Osteoblast (primary cell): Measurements from ENCODE around the gene AKR7A3. TPM values are rescaled to one million over a fixed set of nuclear protein-coding genes. Genes with fewer than 3 reads are reported as not detected.
"Not testable (repeated sequence)": the region's sequence is repeated elsewhere in the genome, so short reads cannot be mapped to it uniquely, and the experiment has no call there.

Experiments
- DNase-seq: peaks from one replicate; pipeline ENCODE4 v3.0.0; 2011; ENCODE audit warnings: low spot score, mixed read lengths; ENCODE audit not compliant: insufficient read length; ENCODE audit errors: missing footprints
- H2AFZ ChIP-seq: 2 replicates; pipeline ENCODE4 v1.6.0; 2011; ENCODE audit warnings: mild to moderate bottlenecking, low read length
- H3K27ac ChIP-seq: 2 replicates; pipeline ENCODE4 v1.5.1; 2011; ENCODE audit warnings: mild to moderate bottlenecking, low read depth, low read length, moderate library complexity
- H3K27me3 ChIP-seq: 2 replicates; pipeline ENCODE4 v1.6.0; 2012; ENCODE audit warnings: mild to moderate bottlenecking, control low read depth, inconsistent platforms, low read length, moderate library complexity; ENCODE audit not compliant: insufficient read depth
- H3K36me3 ChIP-seq: 2 replicates; pipeline ENCODE4 v1.5.1; 2011; ENCODE audit warnings: mild to moderate bottlenecking, low read length, control low read depth, moderate library complexity; ENCODE audit not compliant: insufficient read depth
- H3K4me1 ChIP-seq: 2 replicates; pipeline ENCODE4 v1.5.1; 2011; ENCODE audit warnings: mild to moderate bottlenecking, low read length, control low read depth, moderate library complexity; ENCODE audit not compliant: insufficient read depth
- H3K4me2 ChIP-seq: 2 replicates; pipeline ENCODE4 v1.6.0; 2011; ENCODE audit warnings: mild to moderate bottlenecking, low read length; ENCODE audit not compliant: insufficient read depth
- H3K4me3 ChIP-seq: fragments of 200-600 bp; sonication (generic); 3 replicates; pipeline ENCODE4 v1.5.1; 2012; ENCODE audit warnings: mild to moderate bottlenecking, low read length, inconsistent platforms; ENCODE audit not compliant: insufficient read depth
- H3K79me2 ChIP-seq: 2 replicates; pipeline ENCODE4 v1.6.0; 2012; ENCODE audit warnings: mild to moderate bottlenecking, low read length, control low read depth, inconsistent platforms; ENCODE audit not compliant: insufficient read depth
- H3K9me3 ChIP-seq: 2 replicates; pipeline ENCODE4 v1.5.1; 2011; ENCODE audit warnings: low read depth, low read length, control low read depth
- H4K20me1 ChIP-seq: 2 replicates; pipeline ENCODE4 v1.6.0; 2012; ENCODE audit warnings: mild to moderate bottlenecking, low read length, control low read depth; ENCODE audit not compliant: insufficient read depth
- CTCF ChIP-seq: IDR thresholded peaks from 2 replicates; pipeline ENCODE4 v1.5.1; 2011; ENCODE audit warnings: mild to moderate bottlenecking, low read depth, low read length, moderate library complexity; ENCODE audit errors: extremely low read depth
- total RNA-seq: library from RNA; depleted of rRNA; stranded (reverse); fragments of >200 nt; gene quantifications from 2 replicates; pipeline ENCODE4 v1.2.3, GENCODE V29; 2012

Gene AKR7A3
- total RNA-seq: 0.72 and 1.2 TPM in 2 replicates

GRCh38 chr1:19288324-19289241 lies at the start of gene AKR7A3:
AKR7A3 (minus strand) TSS chr1:19288770; CDS start chr1:19288709, 61 bp downstream.
- H3K27ac ChIP-seq, H3K79me2 ChIP-seq, H3K9me3 ChIP-seq, H3K36me3 ChIP-seq, H3K4me1 ChIP-seq, H3K27me3 ChIP-seq, H4K20me1 ChIP-seq: not testable (repeated sequence)
- Histone ChIP-seq H3K4me3 (peak within 1 kb of the TSS; percentile 73), H3K4me2 (peak within 1 kb of the TSS; percentile 92), H2AFZ (peak within 1 kb of the TSS; percentile 86)
- peak; percentile 93 for DNase-seq

DNA sequence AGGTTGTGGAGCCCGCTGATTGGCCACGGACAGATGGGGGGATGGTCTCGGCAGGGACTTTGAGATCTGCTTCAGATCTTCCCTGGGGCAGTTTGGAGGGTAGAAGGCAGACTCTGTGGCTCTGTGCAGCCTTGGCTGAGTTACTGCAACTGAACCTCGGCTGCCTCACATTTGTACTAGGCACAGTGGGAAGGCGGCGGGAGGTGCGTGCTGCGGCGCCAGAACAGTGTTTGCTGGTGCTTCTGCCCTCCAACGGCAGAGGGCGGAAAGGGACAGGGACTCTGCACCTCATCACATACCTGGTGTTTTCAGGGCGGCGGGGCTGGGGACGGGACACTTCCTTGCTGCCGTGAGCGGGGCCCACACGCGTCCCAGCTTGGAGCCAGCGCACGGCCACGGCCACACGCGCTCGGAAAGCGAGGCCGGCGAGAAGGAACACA lies 49.8 kb upstream of the AKR7A3 start:
- Histone ChIP-seq H3K9me3 (no peaks in the 10 kb centered on the region), H3K4me1 (peaks cover 3% of the 10 kb centered on the region), H3K79me2 (no peaks in the 10 kb centered on the region), H3K4me3 (no peak overlapping the region), H2AFZ (no peak overlapping the region), H3K36me3 (peaks cover 41% of the 10 kb centered on the region), H3K27ac (no peak overlapping the region), H3K27me3 (no peaks in the 10 kb centered on the region), H3K4me2 (no peak overlapping the region), H4K20me1 (peaks cover 41% of the 10 kb centered on the region)
- TF ChIP-seq CTCF: no peak
- no peak for DNase-seq

DNA sequence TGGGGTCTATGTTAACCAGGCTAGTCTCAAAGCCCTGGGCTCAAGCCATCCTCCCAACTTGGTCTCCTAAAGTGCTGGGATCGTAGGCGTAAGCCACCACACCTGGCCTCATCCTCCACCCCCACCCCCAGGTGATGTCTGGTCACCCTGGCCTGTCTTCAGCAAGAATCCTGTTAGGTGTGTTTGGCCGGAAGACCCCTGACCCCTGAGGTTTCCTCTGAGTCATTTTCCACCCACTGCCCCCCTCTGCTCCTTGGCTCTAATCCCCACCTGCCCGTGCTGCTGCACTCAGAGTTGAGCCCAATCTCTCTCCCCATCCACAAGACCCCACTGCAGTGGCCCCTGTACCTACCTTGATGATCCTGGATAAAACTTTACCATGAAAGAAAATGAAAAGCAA lies 48.7 kb upstream of the AKR7A3 start:
- H4K20me1 ChIP-seq: peaks cover 41% of the 10 kb centered on the region
- H3K27ac ChIP-seq: no peak overlapping the region
- H3K4me1 ChIP-seq: peaks cover 3% of the 10 kb centered on the region
- no peak overlapping the region for H2AFZ ChIP-seq
- H3K4me2 ChIP-seq: no peak overlapping the region
- peaks cover 31% of the 10 kb centered on the region for H3K36me3 ChIP-seq
- H3K27me3 ChIP-seq: no peaks in the 10 kb centered on the region
- no peaks in the 10 kb centered on the region for H3K79me2 ChIP-seq
- H3K4me3 ChIP-seq: no peak overlapping the region
- H3K9me3 ChIP-seq: no peaks in the 10 kb centered on the region
- no peak for DNase-seq
- no peak for TF ChIP-seq CTCF

GRCh38 chr1:19336543-19336942 lies 48.0 kb upstream of the AKR7A3 start:
- Histone ChIP-seq H3K4me2 (no peak overlapping the region), H2AFZ (no peak overlapping the region), H3K27ac (no peak overlapping the region), H3K4me1 (peaks cover 3% of the 10 kb centered on the region), H4K20me1 (peaks cover 38% of the 10 kb centered on the region), H3K36me3 (peaks cover 26% of the 10 kb centered on the region), H3K27me3 (no peaks in the 10 kb centered on the region), H3K9me3 (no peaks in the 10 kb centered on the region), H3K4me3 (no peak overlapping the region), H3K79me2 (no peaks in the 10 kb centered on the region)
- DNase-seq: peak; percentile 89
- TF ChIP-seq CTCF: no peak
